ENCODE results near the gene MOCOS.

Gene MOCOS

GRCh38 chr18:36284671-36285295 is 97.5 kb downstream of the MOCOS start:
- no peak for TF ChIP-seq ZNF274 (IDR thresholded peaks at IDR 0.05; ENCODE audit: low read depth, low read length)
- no peak for TF ChIP-seq SUZ12 (IDR thresholded peaks at IDR 0.05; ENCODE audit: extremely low read depth, insufficient read depth, insufficient read length)
- TF ChIP-seq YY1 (IDR thresholded peaks at IDR 0.05; ENCODE audit: insufficient read depth, insufficient read length): no peak
- Histone ChIP-seq H3K4me3 (ENCODE audit: insufficient read length, low read depth) (no peak overlapping the region), H3K27me3 (ENCODE audit: insufficient read depth, insufficient read length) (no peaks in the 10 kb centered on the region), H3K9ac (ENCODE audit: insufficient read length, low read depth) (no peak overlapping the region), H3K9me3 (ENCODE audit: insufficient read depth, low read length) (no peaks in the 10 kb centered on the region), H3K4me1 (ENCODE audit: insufficient read depth, insufficient read length) (no peaks in the 10 kb centered on the region), H3K36me3 (ENCODE audit: insufficient read depth, insufficient read length, low read length) (no peaks in the 10 kb centered on the region)
- DNase-seq (ENCODE audit: low read depth, low spot score): no peak

DNA sequence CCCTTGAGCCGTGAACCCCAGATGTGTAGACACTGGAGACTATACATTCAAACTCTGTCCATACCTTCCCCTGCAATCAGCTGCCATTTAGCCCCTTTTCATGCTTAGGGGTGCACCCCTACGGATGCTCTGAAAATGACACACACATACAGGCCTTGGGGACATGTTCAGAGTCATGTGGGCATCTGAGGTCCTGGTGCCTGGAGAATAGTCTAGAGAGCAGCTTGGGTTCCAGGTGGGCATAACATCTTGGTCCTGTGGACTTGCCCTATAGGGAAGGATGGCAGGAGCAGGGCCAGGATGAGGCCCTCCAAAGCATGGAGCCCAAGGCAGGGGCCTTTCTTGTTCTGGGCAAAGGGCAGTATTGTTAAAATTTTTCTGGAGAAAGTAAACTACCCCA is 100.4 kb downstream of the MOCOS start:
- Histone ChIP-seq H3K27me3 (ENCODE audit: insufficient read depth, insufficient read length) (no peaks in the 10 kb centered on the region), H3K4me1 (ENCODE audit: insufficient read depth, insufficient read length) (no peaks in the 10 kb centered on the region), H3K4me3 (ENCODE audit: insufficient read length, low read depth) (no peak overlapping the region), H3K9me3 (ENCODE audit: insufficient read depth, low read length) (no peaks in the 10 kb centered on the region), H3K36me3 (ENCODE audit: insufficient read depth, insufficient read length, low read length) (no peaks in the 10 kb centered on the region), H3K9ac (ENCODE audit: insufficient read length, low read depth) (no peak overlapping the region)
- DNase-seq (ENCODE audit: low read depth, low spot score): no peak
- TF ChIP-seq YY1 (IDR thresholded peaks at IDR 0.05; ENCODE audit: insufficient read depth, insufficient read length): no peak
- TF ChIP-seq SUZ12 (IDR thresholded peaks at IDR 0.05; ENCODE audit: extremely low read depth, insufficient read depth, insufficient read length): no peak
- no peak for TF ChIP-seq ZNF274 (IDR thresholded peaks at IDR 0.05; ENCODE audit: low read depth, low read length)

DNA sequence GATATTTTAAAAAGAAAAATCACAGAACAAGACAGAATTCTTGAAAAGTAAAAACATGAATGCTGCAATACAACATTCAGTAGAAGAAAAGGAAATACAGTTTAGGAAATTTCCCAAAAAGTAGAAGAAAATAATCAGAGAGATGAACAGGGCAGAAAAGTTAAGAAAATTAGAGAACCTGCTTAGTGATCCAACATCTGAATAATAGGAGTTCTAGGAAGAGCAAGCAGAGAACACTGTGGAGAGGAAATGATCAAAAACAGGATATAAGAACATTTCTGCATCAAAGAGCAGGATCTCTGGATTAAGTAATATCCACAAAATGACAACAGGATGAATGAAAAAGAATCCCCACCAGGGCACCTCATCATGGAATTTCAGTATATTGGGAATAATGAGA is 101.4 kb downstream of the MOCOS start:
- Histone ChIP-seq H3K36me3 (ENCODE audit: insufficient read depth, insufficient read length, low read length) (no peaks in the 10 kb centered on the region), H3K27me3 (ENCODE audit: insufficient read depth, insufficient read length) (no peaks in the 10 kb centered on the region), H3K9me3 (ENCODE audit: insufficient read depth, low read length) (no peaks in the 10 kb centered on the region), H3K9ac (ENCODE audit: insufficient read length, low read depth) (no peak overlapping the region), H3K4me1 (ENCODE audit: insufficient read depth, insufficient read length) (no peaks in the 10 kb centered on the region), H3K4me3 (ENCODE audit: insufficient read length, low read depth) (no peak overlapping the region)
- no peak for DNase-seq (ENCODE audit: low read depth, low spot score)
- TF ChIP-seq SUZ12 (IDR thresholded peaks at IDR 0.05; ENCODE audit: extremely low read depth, insufficient read depth, insufficient read length) (no peak), YY1 (IDR thresholded peaks at IDR 0.05; ENCODE audit: insufficient read depth, insufficient read length) (no peak), ZNF274 (IDR thresholded peaks at IDR 0.05; ENCODE audit: low read depth, low read length) (no peak)

- TF ChIP-seq ZNF274 (IDR thresholded peaks at IDR 0.05; ENCODE audit: low read depth, low read length): no peak
- no peak for TF ChIP-seq SUZ12 (IDR thresholded peaks at IDR 0.05; ENCODE audit: extremely low read depth, insufficient read depth, insufficient read length)
- TF ChIP-seq YY1 (IDR thresholded peaks at IDR 0.05; ENCODE audit: insufficient read depth, insufficient read length): no peak
- DNase-seq (ENCODE audit: low read depth, low spot score): no peak
Measured at GRCh38 chr18:36294031-36294430, 106.7 kb downstream of the MOCOS start.

GRCh38 chr18:36295214-36295613 is 107.9 kb downstream of the MOCOS start:
- Histone ChIP-seq H3K36me3 (ENCODE audit: insufficient read depth, insufficient read length, low read length) (no peaks in the 10 kb centered on the region), H3K27me3 (ENCODE audit: insufficient read depth, insufficient read length) (peaks cover 24% of the 10 kb centered on the region), H3K9me3 (ENCODE audit: insufficient read depth, low read length) (no peaks in the 10 kb centered on the region), H3K4me3 (ENCODE audit: insufficient read length, low read depth) (no peak overlapping the region), H3K4me1 (ENCODE audit: insufficient read depth, insufficient read length) (no peaks in the 10 kb centered on the region), H3K9ac (ENCODE audit: insufficient read length, low read depth) (no peak overlapping the region)
- no peak for TF ChIP-seq SUZ12 (IDR thresholded peaks at IDR 0.05; ENCODE audit: extremely low read depth, insufficient read depth, insufficient read length)
- no peak for TF ChIP-seq ZNF274 (IDR thresholded peaks at IDR 0.05; ENCODE audit: low read depth, low read length)
- TF ChIP-seq YY1 (IDR thresholded peaks at IDR 0.05; ENCODE audit: insufficient read depth, insufficient read length): no peak
- no peak for DNase-seq (ENCODE audit: low read depth, low spot score)

More at GRCh38 chr18:36294031-36294430, 106.7 kb downstream of the MOCOS start:
- Histone ChIP-seq H3K4me1 (ENCODE audit: insufficient read depth, insufficient read length) (no peaks in the 10 kb centered on the region), H3K4me3 (ENCODE audit: insufficient read length, low read depth) (no peak overlapping the region), H3K9ac (ENCODE audit: insufficient read length, low read depth) (no peak overlapping the region), H3K27me3 (ENCODE audit: insufficient read depth, insufficient read length) (peaks cover 13% of the 10 kb centered on the region), H3K9me3 (ENCODE audit: insufficient read depth, low read length) (no peaks in the 10 kb centered on the region), H3K36me3 (ENCODE audit: insufficient read depth, insufficient read length, low read length) (no peaks in the 10 kb centered on the region)

GRCh38 chr18:36295880-36296301 is 108.6 kb downstream of the MOCOS start:
- H3K9ac ChIP-seq (ENCODE audit: insufficient read length, low read depth): no peak overlapping the region
- H3K36me3 ChIP-seq (ENCODE audit: insufficient read depth, insufficient read length, low read length): no peaks in the 10 kb centered on the region
- peaks cover 24% of the 10 kb centered on the region for H3K27me3 ChIP-seq (ENCODE audit: insufficient read depth, insufficient read length)
- no peaks in the 10 kb centered on the region for H3K9me3 ChIP-seq (ENCODE audit: insufficient read depth, low read length)
- DNase-seq (ENCODE audit: low read depth, low spot score): no peak
- H3K4me1 ChIP-seq (ENCODE audit: insufficient read depth, insufficient read length): no peaks in the 10 kb centered on the region
- no peak for TF ChIP-seq SUZ12 (IDR thresholded peaks at IDR 0.05; ENCODE audit: extremely low read depth, insufficient read depth, insufficient read length)
- no peak overlapping the region for H3K4me3 ChIP-seq (ENCODE audit: insufficient read length, low read depth)

GRCh38 chr18:36296650-36297416 is 109.5 kb downstream of the MOCOS start:
- H3K27me3 ChIP-seq (ENCODE audit: insufficient read depth, insufficient read length): peaks cover 24% of the 10 kb centered on the region
- DNase-seq (ENCODE audit: low read depth, low spot score): no peak
- H3K4me3 ChIP-seq (ENCODE audit: insufficient read length, low read depth): peak overlapping the region; percentile 45

More at GRCh38 chr18:36296650-36297416, 109.5 kb downstream of the MOCOS start:
- Histone ChIP-seq H3K9ac (ENCODE audit: insufficient read length, low read depth) (peak overlapping the region; percentile 64), H3K4me1 (ENCODE audit: insufficient read depth, insufficient read length) (no peaks in the 10 kb centered on the region), H3K36me3 (ENCODE audit: insufficient read depth, insufficient read length, low read length) (no peaks in the 10 kb centered on the region), H3K9me3 (ENCODE audit: insufficient read depth, low read length) (no peaks in the 10 kb centered on the region)
- TF ChIP-seq ZNF274 (IDR thresholded peaks at IDR 0.05; ENCODE audit: low read depth, low read length) (no peak), YY1 (IDR thresholded peaks at IDR 0.05; ENCODE audit: insufficient read depth, insufficient read length) (no peak), SUZ12 (IDR thresholded peaks at IDR 0.05; ENCODE audit: extremely low read depth, insufficient read depth, insufficient read length) (no peak)
